ENCODE measurements around the gene SULT1C2. TPM values are rescaled to one million over a fixed set of nuclear protein-coding genes. Genes with fewer than 3 reads are reported as not detected.

SULT1C2 gene
- total and polyA plus RNA-seq, 4 donors: 0.07 to 8.9 (median 0.62) TPM

DNA sequence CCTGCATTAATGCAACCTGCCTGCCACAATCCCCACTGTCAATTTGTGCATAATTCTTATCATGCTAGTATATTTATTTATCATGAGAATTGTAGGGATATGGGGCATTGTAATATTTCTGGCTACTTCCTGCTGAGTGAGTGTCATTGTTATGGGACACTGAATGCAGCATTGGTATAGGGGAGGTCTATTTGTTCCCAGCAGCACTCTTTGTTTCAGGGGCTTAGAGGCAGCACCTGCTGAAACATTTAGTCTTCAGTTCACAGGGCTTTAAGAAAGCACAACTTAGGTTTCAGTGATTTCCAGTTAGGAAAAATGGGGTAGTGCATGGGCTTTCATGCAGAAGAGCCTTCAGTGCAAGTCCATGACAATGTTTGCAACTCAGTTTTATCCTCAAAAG is 25.3 kb upstream of the SULT1C2 start:
- H3K9ac ChIP-seq (ENCODE audit: low read depth in 1 of 2, low read length in 2 of 2): no peak overlapping the region
- no peak for TF ChIP-seq TAF1 (conservative IDR thresholded peaks at IDR 0.05)
- no peaks in the 10 kb centered on the region for H3K9me3 ChIP-seq (ENCODE audit: control insufficient read depth in 4 of 4, low read length in 3 of 4)
- no peaks in the 10 kb centered on the region for H3K4me1 ChIP-seq (ENCODE audit: control insufficient read depth in 4 of 4, insufficient read depth in 4 of 4, low read length in 3 of 4)
- no peaks in the 10 kb centered on the region for H3K36me3 ChIP-seq (ENCODE audit: control insufficient read depth in 4 of 4, insufficient read depth in 3 of 4, low read depth in 1 of 4, low read length in 3 of 4)
- H3K4me3 ChIP-seq (ENCODE audit: low read depth in 1 of 3, low read length in 3 of 3): no peak overlapping the region
- H3K27me3 ChIP-seq (ENCODE audit: control insufficient read depth in 4 of 4, insufficient read depth in 4 of 4, low read length in 3 of 4): no peaks in the 10 kb centered on the region
- no peak overlapping the region for H3K27ac ChIP-seq (ENCODE audit: low read depth in 1 of 2, low read length in 2 of 2)
- no peak for DNase-seq (ENCODE audit: low spot score)

GRCh38 chr2:108266218-108266617 is 22.5 kb upstream of the SULT1C2 start:
- WGBS: 50% methylated on average over 3 of the region's 3 CpGs
- H3K9me3 ChIP-seq (ENCODE audit: control insufficient read depth in 4 of 4, low read length in 3 of 4): no peaks in the 10 kb centered on the region
- H3K4me1 ChIP-seq (ENCODE audit: control insufficient read depth in 4 of 4, insufficient read depth in 4 of 4, low read length in 3 of 4): peaks cover 0 to 7% (median 4%) of the 10 kb centered on the region in 4 donors
- no peak for DNase-seq (ENCODE audit: low spot score)
- H3K4me3 ChIP-seq (ENCODE audit: low read depth in 1 of 3, low read length in 3 of 3): no peak overlapping the region
- no peak overlapping the region for H3K9ac ChIP-seq (ENCODE audit: low read depth in 1 of 2, low read length in 2 of 2)
- H3K27me3 ChIP-seq (ENCODE audit: control insufficient read depth in 4 of 4, insufficient read depth in 4 of 4, low read length in 3 of 4): no peaks in the 10 kb centered on the region
- no peak overlapping the region for H3K27ac ChIP-seq (ENCODE audit: low read depth in 1 of 2, low read length in 2 of 2)
- TF ChIP-seq, protein P1, sequence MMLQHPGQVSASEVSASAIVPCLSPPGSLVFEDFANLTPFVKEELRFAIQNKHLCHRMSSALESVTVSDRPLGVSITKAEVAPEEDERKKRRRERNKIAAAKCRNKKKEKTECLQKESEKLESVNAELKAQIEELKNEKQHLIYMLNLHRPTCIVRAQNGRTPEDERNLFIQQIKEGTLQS (IDR thresholded peaks at IDR 0.05): no peak
- TF ChIP-seq EGR1 (IDR thresholded peaks at IDR 0.05; ENCODE audit: low read depth in 2 of 2) (no peak), JUND (IDR thresholded peaks at IDR 0.05) (no peak), FOXA1 (IDR thresholded peaks at IDR 0.05) (no peak), NR2F2 (IDR thresholded peaks at IDR 0.05) (no peak), RXRA (IDR thresholded peaks at IDR 0.05) (no peak), YY1 (IDR thresholded peaks at IDR 0.05) (no peak), RAD21 (IDR thresholded peaks at IDR 0.05) (no peak), HNF4G (IDR thresholded peaks at IDR 0.05) (no peak), GABPA (IDR thresholded peaks at IDR 0.05 in 1 of 2, conservative IDR thresholded peaks at IDR 0.05 in 1 of 2) (no peak), ZBTB33 (IDR thresholded peaks at IDR 0.05) (no peak)
- TF ChIP-seq, protein P2, sequence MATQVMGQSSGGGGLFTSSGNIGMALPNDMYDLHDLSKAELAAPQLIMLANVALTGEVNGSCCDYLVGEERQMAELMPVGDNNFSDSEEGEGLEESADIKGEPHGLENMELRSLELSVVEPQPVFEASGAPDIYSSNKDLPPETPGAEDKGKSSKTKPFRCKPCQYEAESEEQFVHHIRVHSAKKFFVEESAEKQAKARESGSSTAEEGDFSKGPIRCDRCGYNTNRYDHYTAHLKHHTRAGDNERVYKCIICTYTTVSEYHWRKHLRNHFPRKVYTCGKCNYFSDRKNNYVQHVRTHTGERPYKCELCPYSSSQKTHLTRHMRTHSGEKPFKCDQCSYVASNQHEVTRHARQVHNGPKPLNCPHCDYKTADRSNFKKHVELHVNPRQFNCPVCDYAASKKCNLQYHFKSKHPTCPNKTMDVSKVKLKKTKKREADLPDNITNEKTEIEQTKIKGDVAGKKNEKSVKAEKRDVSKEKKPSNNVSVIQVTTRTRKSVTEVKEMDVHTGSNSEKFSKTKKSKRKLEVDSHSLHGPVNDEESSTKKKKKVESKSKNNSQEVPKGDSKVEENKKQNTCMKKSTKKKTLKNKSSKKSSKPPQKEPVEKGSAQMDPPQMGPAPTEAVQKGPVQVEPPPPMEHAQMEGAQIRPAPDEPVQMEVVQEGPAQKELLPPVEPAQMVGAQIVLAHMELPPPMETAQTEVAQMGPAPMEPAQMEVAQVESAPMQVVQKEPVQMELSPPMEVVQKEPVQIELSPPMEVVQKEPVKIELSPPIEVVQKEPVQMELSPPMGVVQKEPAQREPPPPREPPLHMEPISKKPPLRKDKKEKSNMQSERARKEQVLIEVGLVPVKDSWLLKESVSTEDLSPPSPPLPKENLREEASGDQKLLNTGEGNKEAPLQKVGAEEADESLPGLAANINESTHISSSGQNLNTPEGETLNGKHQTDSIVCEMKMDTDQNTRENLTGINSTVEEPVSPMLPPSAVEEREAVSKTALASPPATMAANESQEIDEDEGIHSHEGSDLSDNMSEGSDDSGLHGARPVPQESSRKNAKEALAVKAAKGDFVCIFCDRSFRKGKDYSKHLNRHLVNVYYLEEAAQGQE (IDR thresholded peaks at IDR 0.05): no peak
- no peaks in the 10 kb centered on the region for H3K36me3 ChIP-seq (ENCODE audit: control insufficient read depth in 4 of 4, insufficient read depth in 3 of 4, low read depth in 1 of 4, low read length in 3 of 4)

DNA sequence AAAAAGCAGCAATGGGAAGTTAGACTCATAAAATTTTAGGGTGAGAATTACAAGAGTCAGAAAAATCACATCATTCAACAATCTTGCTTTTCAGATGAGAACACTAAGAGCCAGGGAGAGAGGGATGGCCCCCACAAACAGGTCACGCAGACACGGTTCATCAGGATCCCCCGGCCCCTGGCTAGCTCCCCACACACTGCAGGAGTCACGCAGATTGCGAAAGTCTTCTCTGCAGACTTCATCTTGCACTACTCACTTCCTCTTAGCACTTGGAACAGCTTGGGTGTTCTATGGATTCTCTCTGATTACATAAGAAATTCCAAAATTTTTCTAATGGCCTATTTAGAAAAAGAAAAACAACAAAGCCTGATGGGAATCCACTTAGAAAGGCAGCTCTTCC is 21.6 kb upstream of the SULT1C2 start:
- Histone ChIP-seq H3K36me3 (ENCODE audit: control insufficient read depth in 4 of 4, insufficient read depth in 3 of 4, low read depth in 1 of 4, low read length in 3 of 4) (no peaks in the 10 kb centered on the region), H3K9me3 (ENCODE audit: control insufficient read depth in 4 of 4, low read length in 3 of 4) (no peaks in the 10 kb centered on the region), H3K4me1 (ENCODE audit: control insufficient read depth in 4 of 4, insufficient read depth in 4 of 4, low read length in 3 of 4) (peaks cover 0 to 8% (median 4%) of the 10 kb centered on the region in 4 donors), H3K27ac (ENCODE audit: low read depth in 1 of 2, low read length in 2 of 2) (no peak overlapping the region), H3K27me3 (ENCODE audit: control insufficient read depth in 4 of 4, insufficient read depth in 4 of 4, low read length in 3 of 4) (no peaks in the 10 kb centered on the region), H3K9ac (ENCODE audit: low read depth in 1 of 2, low read length in 2 of 2) (no peak overlapping the region), H3K4me3 (ENCODE audit: low read depth in 1 of 3, low read length in 3 of 3) (no peak overlapping the region)
- DNase-seq (ENCODE audit: low spot score): no peak
- 56% methylated on average over 5 of the region's 5 CpGs for WGBS
- TF ChIP-seq NR2F2 (IDR thresholded peaks at IDR 0.05) (no peak), ZBTB33 (IDR thresholded peaks at IDR 0.05) (no peak), CTCF (IDR thresholded peaks at IDR 0.05; ENCODE audit: low read depth, low read length, missing input control) (no peak), SP1 (IDR thresholded peaks at IDR 0.05) (no peak), FOXA2 (IDR thresholded peaks at IDR 0.05) (no peak), YY1 (IDR thresholded peaks at IDR 0.05) (no peak), RXRA (IDR thresholded peaks at IDR 0.05) (no peak), HNF4A (conservative IDR thresholded peaks at IDR 0.05) (no peak), RAD21 (IDR thresholded peaks at IDR 0.05) (no peak), MAX (IDR thresholded peaks at IDR 0.05) (no peak), EGR1 (IDR thresholded peaks at IDR 0.05; ENCODE audit: low read depth in 2 of 2) (no peak), HNF4G (IDR thresholded peaks at IDR 0.05) (no peak)
